Measurements from ENCODE around the gene DACT2.

Gene DACT2

DNA sequence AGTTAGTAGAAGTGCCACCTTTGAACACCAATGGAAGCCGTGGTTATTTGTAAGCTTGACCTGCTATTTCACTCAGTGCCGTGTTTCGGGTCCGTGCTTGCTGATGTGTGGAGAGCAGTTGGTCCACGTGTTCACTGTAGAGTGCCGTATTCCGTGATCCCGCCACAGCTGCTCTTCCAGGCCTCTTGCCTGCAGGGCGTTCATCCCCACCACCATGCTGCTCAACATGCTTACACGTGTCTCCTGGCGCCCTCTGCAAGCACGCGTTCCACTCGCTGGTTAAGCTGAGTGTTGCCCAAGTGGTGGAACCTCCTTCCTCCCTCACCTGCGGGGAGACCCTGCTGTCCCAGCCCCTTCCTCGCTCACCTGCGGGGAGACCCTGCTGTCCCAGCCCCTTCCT is 28.0 kb upstream of the DACT2 start:
- no peak for DNase-seq

DNA sequence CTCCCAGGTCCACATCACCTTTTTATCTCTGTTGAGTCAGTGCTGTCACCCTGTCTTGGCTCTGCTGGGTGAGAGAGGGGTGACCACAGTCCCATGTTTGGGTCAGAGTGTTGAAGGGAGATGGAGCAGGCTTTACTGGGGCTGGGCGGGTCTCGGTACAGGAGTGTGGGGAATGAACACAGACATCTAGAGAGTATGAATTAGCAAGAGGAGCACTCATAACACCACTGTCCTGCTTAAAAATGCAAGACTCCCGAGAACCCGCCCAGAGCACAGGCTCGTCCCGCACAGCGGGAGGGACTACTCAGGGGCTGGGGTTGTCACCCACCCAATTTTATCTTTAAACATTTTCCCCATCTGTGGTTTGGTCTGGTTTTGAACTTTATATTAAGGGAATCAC is 27.5 kb upstream of the DACT2 start:
- DNase-seq: no peak

GRCh38 chr6:168345896-168346754 is 26.5 kb upstream of the DACT2 start:
- DNase-seq: no peak

- no peak for DNase-seq
These were observed 25.7 kb upstream of the DACT2 start for GRCh38 chr6:168345266-168345665.

GRCh38 chr6:168344338-168344737 is 24.8 kb upstream of the DACT2 start:
- DNase-seq: no peak

DNA sequence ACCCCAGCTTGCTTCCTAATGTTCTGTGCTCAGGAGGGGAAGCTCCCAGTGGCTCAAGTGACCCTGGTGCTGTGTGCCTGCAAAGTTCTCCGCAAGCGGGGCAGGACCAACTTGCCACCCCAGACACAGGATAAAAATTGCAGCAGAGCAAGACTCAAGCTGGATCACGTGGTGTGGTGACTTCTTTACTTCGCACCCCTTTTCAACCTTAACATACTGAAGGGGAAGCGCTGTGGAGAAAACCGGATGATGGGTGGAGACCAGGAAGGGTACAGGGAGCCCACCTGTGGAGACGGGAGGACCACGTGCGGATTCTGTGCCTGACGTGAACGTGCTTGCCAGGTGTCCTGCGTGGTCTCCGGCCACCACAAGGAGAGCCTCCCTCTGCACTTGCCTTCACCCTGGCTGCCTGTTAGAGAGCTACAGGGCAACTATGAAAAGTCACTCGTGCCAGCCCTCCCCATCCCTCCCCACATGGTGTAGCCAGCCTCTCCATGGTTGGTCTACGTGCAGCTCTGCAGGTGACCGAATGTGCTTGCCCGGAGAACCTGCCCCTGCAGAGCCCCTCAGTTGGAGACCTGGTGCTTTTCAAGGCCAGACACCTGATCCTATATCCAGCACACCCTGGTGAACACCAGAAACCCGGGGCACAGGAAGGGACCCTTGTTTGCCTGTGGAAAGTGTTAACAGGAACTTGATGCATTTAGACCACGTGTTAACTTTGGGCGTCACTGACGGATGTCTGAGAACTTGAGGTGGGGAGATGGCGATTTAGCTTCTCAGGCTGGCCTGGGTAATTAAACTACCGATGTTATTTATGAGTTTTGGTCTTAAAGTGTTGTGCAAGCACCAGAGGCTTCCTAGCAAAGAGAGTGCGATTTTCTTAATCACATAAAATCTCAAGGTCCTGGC is 23.9 kb upstream of the DACT2 start:
- DNase-seq: no peak

DNA sequence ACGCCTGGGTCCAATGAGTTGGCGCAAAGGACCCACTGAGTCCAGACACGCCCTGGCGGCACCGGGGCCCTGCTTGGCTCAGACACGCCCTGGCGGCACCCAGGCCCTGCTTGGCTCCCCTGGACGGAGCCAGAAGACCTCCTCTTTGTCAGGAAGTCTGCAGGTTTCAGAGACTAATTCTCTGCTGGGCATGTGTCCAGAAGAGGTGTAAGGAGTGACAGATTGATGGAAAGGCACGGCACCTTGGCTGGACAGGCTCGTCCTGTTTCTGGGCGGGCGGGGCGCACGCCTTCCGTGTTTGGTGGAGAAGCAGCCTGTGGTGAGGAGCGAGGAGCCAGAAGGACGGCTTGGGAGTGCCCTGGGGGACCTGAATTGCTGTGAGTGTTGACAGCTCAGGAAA is 23.1 kb upstream of the DACT2 start:
- no peak for DNase-seq

- DNase-seq: no peak
These were observed 21.8 kb upstream of the DACT2 start for GRCh38 chr6:168341280-168341900.

DNA sequence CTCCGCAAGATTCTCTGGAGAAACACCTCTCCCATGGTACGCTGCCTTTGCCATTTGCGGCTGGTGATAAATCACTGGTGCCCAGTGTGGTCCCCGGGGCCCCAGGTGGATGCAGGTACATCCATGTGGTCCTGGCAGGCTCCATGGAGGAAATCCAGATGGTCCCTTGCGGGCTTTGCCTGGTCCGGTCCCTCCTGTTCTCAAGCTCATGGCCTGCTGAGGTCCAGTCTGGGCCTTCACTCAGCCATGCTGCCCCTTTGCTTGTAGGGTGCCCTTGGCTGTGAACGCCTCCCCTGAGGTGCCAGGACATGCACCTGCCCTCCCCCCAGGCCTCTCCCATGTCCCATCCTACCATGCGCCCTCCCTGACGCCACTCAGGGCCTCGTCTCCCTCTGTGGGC is 21.2 kb upstream of the DACT2 start:
- no peak for DNase-seq

DNA sequence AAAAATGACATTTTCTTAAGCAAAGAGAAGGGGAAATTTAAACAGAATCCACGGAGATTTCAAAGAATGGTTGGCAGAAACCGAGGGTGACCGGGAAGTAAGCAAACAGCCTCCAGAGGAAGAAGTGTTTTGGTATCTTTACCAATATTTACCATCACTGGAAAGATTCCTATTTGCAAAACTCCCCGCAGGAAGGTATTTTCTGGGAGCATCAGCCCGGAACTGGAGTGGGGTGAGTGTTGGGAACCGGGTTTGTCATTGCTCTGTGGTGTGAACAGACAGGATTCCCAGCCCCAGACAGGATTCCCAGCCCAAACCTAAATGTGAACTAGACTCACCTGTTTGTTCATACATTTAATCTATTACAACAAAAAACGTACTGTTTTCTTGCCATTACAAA is 19.2 kb upstream of the DACT2 start:
- DNase-seq: no peak

DNA sequence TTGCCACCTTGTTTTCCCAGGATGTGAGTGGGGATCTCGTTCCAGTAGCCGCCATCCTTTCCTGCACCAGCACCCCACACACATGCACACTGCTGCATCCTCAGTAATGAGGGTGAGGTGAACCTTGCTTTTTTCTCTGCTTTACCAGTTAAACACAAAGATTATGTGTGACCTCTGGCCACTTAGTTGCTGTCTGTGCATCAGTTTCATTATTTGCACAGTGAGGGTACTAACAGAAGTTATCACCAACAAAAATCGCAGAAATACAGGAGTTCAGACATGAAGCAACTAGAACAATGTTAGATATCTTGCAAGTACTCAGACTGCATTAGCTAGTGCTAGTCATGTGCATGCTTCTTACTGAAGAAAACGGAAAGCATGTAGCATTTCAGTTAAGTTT is 17.4 kb upstream of the DACT2 start:
- no peak for DNase-seq

DNA sequence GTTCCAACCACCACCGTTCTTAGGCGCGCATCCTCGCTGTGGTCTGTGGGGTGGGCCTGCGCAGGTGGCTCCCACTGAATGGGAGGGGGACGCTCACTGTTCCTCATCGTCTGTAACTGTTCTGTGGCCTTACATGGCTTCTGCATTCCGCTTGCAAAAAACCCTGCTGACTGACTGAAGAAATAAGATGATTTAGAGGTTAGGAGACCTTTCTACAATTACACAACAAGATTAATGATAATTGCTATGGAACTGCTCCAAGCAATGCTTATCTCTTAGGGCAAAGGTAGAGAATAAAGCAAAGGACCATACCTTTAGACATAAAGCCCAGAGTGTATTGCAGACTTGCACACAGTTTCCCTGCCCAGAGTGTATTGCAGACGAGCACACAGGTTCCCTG is 14.4 kb upstream of the DACT2 start:
- DNase-seq: no peak

DNA sequence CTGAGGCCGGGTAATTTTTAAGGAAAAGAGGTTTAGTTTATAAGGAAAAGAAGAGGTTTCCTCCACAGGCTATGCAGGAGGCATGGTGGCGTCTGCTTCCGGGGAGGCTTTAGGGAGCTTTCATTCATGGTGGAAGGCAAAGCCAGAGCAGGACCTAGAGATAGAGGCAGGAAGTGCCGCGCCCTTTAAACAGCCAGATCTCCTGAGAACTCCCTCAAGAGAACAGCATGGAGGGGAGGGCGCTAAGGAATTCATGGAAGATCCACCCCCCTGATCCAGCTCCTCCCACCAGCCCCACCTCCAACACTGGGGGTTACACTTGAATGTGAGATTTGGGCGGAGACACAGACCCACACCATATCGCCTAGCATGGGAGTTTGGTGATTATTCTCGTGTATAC is 13.9 kb upstream of the DACT2 start:
- no peak for DNase-seq

DNA sequence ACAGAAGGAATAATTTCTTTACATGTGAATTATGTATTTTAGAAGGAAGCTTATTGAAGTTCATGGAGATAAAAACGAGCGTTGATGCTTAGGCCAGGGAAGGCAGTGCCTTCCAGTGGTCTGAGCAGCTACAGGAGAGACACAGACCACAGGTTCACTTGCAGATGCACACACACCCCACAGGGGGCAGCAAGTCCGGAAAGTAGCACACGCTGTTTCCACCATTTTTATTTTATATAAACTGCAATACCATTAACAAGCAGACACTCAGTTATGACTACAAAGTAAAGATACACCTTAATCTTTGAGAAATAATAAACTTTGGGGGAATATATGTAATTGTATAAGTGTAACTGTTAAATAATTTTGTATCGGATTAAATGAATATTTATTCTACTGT is 13.5 kb upstream of the DACT2 start:
- DNase-seq: no peak

- no peak for DNase-seq
These were observed 12.4 kb upstream of the DACT2 start for GRCh38 chr6:168332020-168332419.

GRCh38 chr6:168331058-168331457 is 11.5 kb upstream of the DACT2 start:
- DNase-seq: no peak

DNA sequence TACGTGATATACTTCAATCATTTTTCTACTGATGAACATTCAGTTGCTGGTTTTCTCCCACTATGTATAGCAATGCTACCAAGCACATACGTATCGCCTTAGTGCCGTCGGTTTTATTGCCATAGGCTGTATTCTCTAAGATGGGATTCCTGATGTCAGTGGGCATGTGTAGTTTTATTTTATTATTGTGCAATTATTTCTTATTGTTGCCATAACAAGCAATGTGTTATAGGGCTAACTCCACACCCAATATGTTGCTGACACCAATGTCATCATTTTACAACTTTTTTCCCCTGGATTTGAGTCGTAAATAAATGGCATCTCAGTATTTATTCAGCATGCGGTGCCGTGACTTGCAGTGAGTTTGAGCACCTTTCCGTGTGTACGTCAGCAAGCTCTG is 10.8 kb upstream of the DACT2 start:
- DNase-seq: no peak

- DNase-seq: no peak
These were observed 8.5 kb upstream of the DACT2 start for GRCh38 chr6:168328086-168328485.

GRCh38 chr6:168326294-168327261 is 7.0 kb upstream of the DACT2 start:
- no peak for DNase-seq

- DNase-seq: no peak
These were observed 3.4 kb upstream of the DACT2 start for GRCh38 chr6:168322966-168323365.

- DNase-seq: no peak
These were observed 1.1 kb upstream of the DACT2 start for GRCh38 chr6:168320634-168321033.

DNA sequence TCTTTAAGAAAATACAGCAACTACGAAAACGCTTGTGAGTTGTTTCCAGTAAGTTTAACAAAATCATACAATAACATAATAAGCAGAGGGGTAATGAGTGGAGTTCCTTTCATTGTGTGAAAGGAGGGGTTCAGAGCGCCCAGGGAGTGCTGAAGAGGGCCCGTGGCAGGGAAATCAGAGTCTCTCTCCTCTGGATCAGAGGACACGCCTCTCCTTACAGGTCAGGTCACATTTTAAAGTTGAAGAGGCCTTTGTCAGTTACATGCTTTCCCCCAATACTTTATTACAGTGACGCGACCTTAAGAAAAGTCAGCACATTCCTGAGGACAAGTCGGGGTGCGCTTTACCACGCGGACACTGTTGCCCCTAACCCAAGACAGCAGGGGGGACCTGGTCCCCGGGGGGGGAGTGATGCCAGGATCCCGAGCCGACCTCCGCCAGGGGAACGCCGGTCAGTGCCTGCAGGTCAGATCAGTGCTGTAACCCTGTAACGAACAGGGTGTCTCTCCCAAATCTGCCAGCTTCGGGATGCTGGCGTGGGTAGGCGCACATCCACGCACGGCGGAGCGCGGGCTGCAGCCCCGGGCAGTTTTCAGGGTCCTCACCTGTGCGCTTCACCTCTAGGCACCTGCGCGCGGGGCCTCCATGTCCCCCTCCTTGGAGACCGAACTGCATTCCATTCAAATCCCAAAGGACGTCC is 848 bp downstream of the DACT2 start:
- no peak for DNase-seq
